ENCODE data around the gene GRIK4.

- TF ChIP-seq, protein P1, sequence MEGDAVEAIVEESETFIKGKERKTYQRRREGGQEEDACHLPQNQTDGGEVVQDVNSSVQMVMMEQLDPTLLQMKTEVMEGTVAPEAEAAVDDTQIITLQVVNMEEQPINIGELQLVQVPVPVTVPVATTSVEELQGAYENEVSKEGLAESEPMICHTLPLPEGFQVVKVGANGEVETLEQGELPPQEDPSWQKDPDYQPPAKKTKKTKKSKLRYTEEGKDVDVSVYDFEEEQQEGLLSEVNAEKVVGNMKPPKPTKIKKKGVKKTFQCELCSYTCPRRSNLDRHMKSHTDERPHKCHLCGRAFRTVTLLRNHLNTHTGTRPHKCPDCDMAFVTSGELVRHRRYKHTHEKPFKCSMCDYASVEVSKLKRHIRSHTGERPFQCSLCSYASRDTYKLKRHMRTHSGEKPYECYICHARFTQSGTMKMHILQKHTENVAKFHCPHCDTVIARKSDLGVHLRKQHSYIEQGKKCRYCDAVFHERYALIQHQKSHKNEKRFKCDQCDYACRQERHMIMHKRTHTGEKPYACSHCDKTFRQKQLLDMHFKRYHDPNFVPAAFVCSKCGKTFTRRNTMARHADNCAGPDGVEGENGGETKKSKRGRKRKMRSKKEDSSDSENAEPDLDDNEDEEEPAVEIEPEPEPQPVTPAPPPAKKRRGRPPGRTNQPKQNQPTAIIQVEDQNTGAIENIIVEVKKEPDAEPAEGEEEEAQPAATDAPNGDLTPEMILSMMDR (IDR thresholded peaks at IDR 0.05) = no peak
- no peak for TF ChIP-seq POLR2A (IDR thresholded peaks at IDR 0.05)
Measured at GRCh38 chr11:120805960-120806555, 294.5 kb downstream of the GRIK4 start.
